HL-60 (cell line): Measurements from ENCODE around the gene MRPL23.
"Not testable (repeated sequence)": the region's sequence is repeated elsewhere in the genome, so short reads cannot be mapped to it uniquely, and the experiment has no call there.

Experiments used
- DNase-seq, 2 experiments: peaks; one replicate each; pipeline ENCODE4 v3.0.0-alpha.2; 2010 to 2020; ENCODE audit warnings: low read depth in 1 of 2, low spot score in 1 of 2
- H3K27ac ChIP-seq: fragments of 250-450 bp; sonication (Bioruptor Pico); replicated peaks from 2 replicates; pipeline ENCODE4 v1.5.1; 2020; ENCODE audit warnings: mild to moderate bottlenecking, moderate library complexity
- H3K27me3 ChIP-seq: fragments of 250-450 bp; sonication (Bioruptor Pico); 2 replicates; pipeline ENCODE4 v1.5.1; 2021; ENCODE audit warnings: mild to moderate bottlenecking, moderate library complexity; ENCODE audit not compliant: insufficient read depth, poor library complexity, severe bottlenecking
- H3K4me3 ChIP-seq: replicated peaks from 2 replicates; pipeline ENCODE4 v1.5.1; 2011; ENCODE audit warnings: mild to moderate bottlenecking, control low read depth, low read length; ENCODE audit not compliant: insufficient read depth
- GABPA ChIP-seq: IDR thresholded peaks from 2 replicates; pipeline ENCODE4 v1.6.1; 2012; ENCODE audit warnings: low read depth
- POLR2AphosphoS5 ChIP-seq: IDR thresholded peaks from 2 replicates; pipeline ENCODE4 v1.6.1; 2012; ENCODE audit warnings: low read depth
- SPI1 ChIP-seq: IDR thresholded peaks from 2 replicates; pipeline ENCODE4 v1.6.1; 2012; ENCODE audit warnings: low read depth, mild to moderate bottlenecking, borderline replicate concordance
- TF ChIP-seq, protein P1 (sequence below): IDR thresholded peaks from one replicate; pipeline ENCODE4 v1.5.1; 2011; ENCODE audit warnings: low read length, control low read depth, inconsistent platforms; ENCODE audit not compliant: insufficient read depth
- TF ChIP-seq, protein P2 (sequence below): IDR thresholded peaks from 2 replicates; pipeline ENCODE4 v1.6.1; 2012; ENCODE audit warnings: low read depth; ENCODE audit not compliant: insufficient replicate concordance

The MRPL23 gene

DNA sequence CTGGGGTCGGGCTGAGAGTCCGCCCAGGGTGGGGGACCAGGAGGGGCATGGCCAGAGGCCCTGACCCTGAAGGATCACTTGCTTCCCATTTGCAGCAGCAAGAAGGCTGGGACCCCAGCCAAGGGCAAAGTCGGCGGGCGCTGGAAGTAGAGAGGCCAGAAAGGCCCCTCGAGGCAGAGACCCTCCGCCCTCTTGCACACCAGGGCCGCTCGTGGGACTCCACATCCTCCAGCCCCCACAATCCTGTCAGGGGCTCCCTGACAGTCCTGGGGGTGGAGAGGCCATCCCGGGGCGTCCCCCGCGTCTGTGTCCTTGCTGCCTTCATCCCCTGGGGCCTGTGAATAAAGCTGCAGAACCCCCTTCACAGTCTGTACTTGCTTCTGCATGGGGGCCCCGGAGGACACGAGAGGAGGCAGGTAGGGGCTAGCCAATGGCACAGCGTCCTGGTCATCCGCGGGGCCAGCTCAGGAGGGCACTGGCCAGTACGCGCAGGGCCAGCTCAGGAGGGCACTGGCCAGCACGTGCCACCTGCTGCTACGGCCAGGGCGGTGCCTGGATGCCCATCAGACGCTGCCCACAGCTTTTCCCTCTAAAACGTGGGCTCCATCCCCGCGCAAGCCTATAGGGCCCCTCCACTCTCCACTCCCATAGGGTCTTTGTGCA lies 8.7 kb upstream of the MRPL23 start:
- Histone ChIP-seq H3K27me3 (peaks cover 5% of the 10 kb centered on the region), H3K4me3 (no peak overlapping the region), H3K27ac (no peak overlapping the region)
- no peak for DNase-seq
- TF ChIP-seq GABPA (no peak), SPI1 (no peak), POLR2AphosphoS5 (no peak)
- TF ChIP-seq, protein P1, sequence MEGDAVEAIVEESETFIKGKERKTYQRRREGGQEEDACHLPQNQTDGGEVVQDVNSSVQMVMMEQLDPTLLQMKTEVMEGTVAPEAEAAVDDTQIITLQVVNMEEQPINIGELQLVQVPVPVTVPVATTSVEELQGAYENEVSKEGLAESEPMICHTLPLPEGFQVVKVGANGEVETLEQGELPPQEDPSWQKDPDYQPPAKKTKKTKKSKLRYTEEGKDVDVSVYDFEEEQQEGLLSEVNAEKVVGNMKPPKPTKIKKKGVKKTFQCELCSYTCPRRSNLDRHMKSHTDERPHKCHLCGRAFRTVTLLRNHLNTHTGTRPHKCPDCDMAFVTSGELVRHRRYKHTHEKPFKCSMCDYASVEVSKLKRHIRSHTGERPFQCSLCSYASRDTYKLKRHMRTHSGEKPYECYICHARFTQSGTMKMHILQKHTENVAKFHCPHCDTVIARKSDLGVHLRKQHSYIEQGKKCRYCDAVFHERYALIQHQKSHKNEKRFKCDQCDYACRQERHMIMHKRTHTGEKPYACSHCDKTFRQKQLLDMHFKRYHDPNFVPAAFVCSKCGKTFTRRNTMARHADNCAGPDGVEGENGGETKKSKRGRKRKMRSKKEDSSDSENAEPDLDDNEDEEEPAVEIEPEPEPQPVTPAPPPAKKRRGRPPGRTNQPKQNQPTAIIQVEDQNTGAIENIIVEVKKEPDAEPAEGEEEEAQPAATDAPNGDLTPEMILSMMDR: no peak
- TF ChIP-seq, protein P2, sequence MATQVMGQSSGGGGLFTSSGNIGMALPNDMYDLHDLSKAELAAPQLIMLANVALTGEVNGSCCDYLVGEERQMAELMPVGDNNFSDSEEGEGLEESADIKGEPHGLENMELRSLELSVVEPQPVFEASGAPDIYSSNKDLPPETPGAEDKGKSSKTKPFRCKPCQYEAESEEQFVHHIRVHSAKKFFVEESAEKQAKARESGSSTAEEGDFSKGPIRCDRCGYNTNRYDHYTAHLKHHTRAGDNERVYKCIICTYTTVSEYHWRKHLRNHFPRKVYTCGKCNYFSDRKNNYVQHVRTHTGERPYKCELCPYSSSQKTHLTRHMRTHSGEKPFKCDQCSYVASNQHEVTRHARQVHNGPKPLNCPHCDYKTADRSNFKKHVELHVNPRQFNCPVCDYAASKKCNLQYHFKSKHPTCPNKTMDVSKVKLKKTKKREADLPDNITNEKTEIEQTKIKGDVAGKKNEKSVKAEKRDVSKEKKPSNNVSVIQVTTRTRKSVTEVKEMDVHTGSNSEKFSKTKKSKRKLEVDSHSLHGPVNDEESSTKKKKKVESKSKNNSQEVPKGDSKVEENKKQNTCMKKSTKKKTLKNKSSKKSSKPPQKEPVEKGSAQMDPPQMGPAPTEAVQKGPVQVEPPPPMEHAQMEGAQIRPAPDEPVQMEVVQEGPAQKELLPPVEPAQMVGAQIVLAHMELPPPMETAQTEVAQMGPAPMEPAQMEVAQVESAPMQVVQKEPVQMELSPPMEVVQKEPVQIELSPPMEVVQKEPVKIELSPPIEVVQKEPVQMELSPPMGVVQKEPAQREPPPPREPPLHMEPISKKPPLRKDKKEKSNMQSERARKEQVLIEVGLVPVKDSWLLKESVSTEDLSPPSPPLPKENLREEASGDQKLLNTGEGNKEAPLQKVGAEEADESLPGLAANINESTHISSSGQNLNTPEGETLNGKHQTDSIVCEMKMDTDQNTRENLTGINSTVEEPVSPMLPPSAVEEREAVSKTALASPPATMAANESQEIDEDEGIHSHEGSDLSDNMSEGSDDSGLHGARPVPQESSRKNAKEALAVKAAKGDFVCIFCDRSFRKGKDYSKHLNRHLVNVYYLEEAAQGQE: no peak

DNA sequence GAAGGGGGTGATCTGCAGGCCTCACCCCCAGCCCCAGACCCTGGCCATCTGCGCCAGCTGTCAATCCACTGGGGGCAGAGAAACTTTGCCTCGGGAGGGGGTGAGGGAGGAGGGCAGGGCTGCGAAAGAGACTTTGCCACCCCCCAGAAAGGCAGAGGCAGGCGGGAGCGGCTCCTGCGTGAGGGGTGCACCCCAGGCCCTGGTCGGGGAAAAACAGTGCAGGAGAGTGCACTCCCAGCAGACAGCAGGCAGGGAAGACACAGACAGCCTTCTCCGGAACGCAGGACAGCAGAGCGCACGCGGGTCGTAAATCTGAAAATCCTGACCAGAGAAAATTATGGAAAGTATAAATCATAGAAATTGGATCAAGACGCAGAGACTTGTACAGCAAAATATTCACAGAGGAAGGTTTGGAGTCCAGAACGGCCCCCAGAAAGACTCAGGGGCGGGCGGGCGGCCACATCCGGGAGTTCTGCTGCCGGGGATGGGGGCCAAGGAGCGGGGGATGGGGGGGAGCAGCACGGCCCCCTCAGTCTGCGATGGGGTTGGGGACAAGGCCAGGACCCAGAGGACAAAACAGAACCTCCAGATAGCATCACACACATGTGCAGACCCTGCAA lies 8.0 kb upstream of the MRPL23 start:
- TF ChIP-seq SPI1: no peak

DNA sequence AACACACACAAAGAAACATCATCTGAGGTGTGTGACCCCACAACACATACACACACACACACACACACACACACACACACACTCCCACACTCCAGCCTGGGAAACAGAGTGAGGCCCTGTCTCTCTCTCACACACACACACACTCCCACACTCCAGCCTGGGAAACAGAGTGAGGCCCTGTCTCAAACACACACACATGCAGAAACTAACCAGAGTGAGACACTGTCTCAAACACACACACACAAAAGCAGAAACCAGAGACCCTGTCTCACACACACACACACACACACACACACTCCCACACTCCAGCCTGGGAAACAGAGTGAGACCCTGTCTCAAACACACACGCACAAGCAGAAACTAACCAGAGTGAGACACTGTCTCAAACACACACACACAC lies 7.3 kb upstream of the MRPL23 start:
- DNase-seq, H3K27me3 ChIP-seq, H3K4me3 ChIP-seq, H3K27ac ChIP-seq: not testable (repeated sequence)

More for the DNA sequence above, 8.0 kb upstream of the MRPL23 start:
- no peak overlapping the region for H3K27ac ChIP-seq
- no peak overlapping the region for H3K4me3 ChIP-seq
- H3K27me3 ChIP-seq: peaks cover 2% of the 10 kb centered on the region
- DNase-seq: no peak

DNA sequence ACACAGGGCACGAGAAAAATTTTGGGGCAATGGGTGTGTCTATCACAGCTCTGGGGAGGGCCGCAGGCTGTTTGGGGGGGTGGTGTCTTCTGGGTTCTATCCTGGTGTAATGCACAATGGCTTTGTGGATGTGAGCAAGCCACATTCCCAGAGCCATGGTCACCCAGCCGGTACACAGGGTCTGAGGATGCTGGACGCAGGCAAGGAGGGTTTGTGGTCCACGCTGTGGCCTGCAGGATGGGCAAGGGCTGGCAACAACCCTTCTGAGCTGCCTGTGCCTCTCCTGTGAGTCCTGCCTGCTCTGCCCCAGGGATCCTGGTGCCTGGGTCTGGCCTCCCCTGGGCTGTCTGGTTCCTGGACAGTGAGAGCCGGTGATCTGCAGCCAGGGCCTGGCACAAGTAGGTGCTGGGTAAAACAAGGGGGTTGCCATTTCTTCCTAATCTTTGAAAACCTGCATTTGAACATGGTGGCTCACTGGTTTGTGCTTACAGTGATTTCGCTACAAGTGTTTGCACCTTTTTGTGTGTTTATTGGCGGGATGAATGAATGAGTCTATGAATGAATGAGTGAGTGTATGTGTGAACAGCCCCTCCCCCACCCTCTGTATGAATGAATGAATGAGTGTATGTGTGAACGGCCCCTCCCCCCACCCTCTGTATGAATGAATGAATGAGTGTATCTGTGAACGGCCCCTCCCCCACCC lies 4.4 kb upstream of the MRPL23 start:
- Histone ChIP-seq H3K27me3 (no peaks in the 10 kb centered on the region), H3K27ac (no peak overlapping the region), H3K4me3 (no peak overlapping the region)
- DNase-seq: no peak
- TF ChIP-seq, protein P1: no peak
- no peak for TF ChIP-seq GABPA
- no peak for TF ChIP-seq POLR2AphosphoS5
- TF ChIP-seq SPI1: no peak
- TF ChIP-seq, protein P2: no peak
